OCI-LY3 (cell line): ENCODE results near the gene SPACA6.

Experiments used
- H2AFZ ChIP-seq: fragments of 200-600, 300-600 bp; shearing (Covaris generic); 2 replicates; pipeline ENCODE4 v1.6.0; 2014; ENCODE audit warnings: antibody characterized with exemption, low read depth, low read length
- H3K27ac ChIP-seq: fragments of 200-600, 300-600 bp; sonication (generic); 2 replicates; pipeline ENCODE4 v1.5.1; 2014; ENCODE audit warnings: mild to moderate bottlenecking, low read length, moderate library complexity, mixed read lengths
- H3K27me3 ChIP-seq: fragments of 200-600, 300-600 bp; sonication (generic); 2 replicates; pipeline ENCODE4 v1.6.1; 2014; ENCODE audit warnings: low read depth, low read length, mixed read lengths
- H3K36me3 ChIP-seq: fragments of 200-600, 300-600 bp; sonication (generic); replicated peaks from 2 replicates; pipeline ENCODE3; 2014; ENCODE audit warnings: low read depth, low read length, mixed read lengths
- H3K4me1 ChIP-seq: fragments of 300-600, 200-600 bp; sonication (generic); 2 replicates; pipeline ENCODE4 v1.6.1; 2014; ENCODE audit warnings: low read length, mixed read lengths
- H3K4me2 ChIP-seq: fragments of 200-600, 300-600 bp; sonication (generic); 2 replicates; pipeline ENCODE4 v1.6.1; 2014; ENCODE audit warnings: low read length, mixed read lengths
- H3K4me3 ChIP-seq: fragments of 300-600, 200-600 bp; sonication (generic); 2 replicates; pipeline ENCODE4 v1.5.1; 2014; ENCODE audit warnings: antibody characterized with exemption, mild to moderate bottlenecking, low read length, moderate library complexity
- H3K79me2 ChIP-seq: fragments of 300-600, 200-600 bp; shearing (Covaris generic); 2 replicates; pipeline ENCODE4 v1.6.1; 2014; ENCODE audit warnings: mild to moderate bottlenecking, low read length, mixed read lengths
- H3K9ac ChIP-seq: fragments of 300-600, 200-600 bp; shearing (Covaris generic); 2 replicates; pipeline ENCODE4 v1.6.0; 2014; ENCODE audit warnings: mild to moderate bottlenecking, low read length, moderate library complexity
- H3K9me3 ChIP-seq: fragments of 200-600, 300-600 bp; shearing (Covaris generic); 2 replicates; pipeline ENCODE4 v1.6.1; 2014; ENCODE audit warnings: low read length, mixed read lengths; ENCODE audit not compliant: insufficient read depth
- H4K20me1 ChIP-seq: fragments of 200-600, 300-600 bp; sonication (generic); 2 replicates; pipeline ENCODE4 v1.6.1; 2016; ENCODE audit warnings: low read length, mixed read lengths; ENCODE audit not compliant: insufficient read depth
- EZH2phosphoT487 ChIP-seq: fragments of 200-600 bp; shearing (Covaris generic); IDR thresholded peaks from 2 replicates; pipeline ENCODE4 v1.6.1; 2018; ENCODE audit warnings: antibody characterized with exemption, mixed run types, low read depth
- TF ChIP-seq, protein P1 (sequence below): fragments of 200-600, 300-600 bp; sonication (generic); IDR thresholded peaks from 2 replicates; pipeline ENCODE4 v1.5.1; 2014; ENCODE audit warnings: antibody characterized with exemption, low read length, low read depth

SPACA6 gene

DNA sequence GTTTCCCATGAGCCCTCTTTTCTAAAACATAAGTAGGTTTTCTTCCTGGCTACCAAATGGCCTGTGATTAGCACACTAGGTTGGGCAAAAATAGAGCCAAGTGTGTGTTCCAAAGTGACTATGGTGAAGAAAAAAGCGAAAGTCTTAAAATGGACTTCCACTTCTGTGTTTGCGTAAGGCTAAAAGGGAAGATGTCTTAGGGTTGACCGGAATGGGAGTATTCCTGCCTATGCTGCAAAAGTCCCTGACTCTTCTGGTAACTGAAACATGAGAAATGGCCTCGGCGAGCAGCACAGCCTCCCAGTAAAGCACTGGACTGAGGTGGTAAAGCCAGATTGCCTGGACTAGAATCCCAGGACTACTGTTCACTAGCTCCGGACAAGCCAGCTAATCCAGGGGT lies 61.0 kb downstream of the SPACA6 start:
- H3K9ac ChIP-seq, result no peak overlapping the region
- H3K79me2 ChIP-seq, result no peaks in the 10 kb centered on the region
- no peak overlapping the region for H2AFZ ChIP-seq
- H3K36me3 ChIP-seq, result no peaks in the 10 kb centered on the region
- H3K27ac ChIP-seq, result no peak overlapping the region
- no peak overlapping the region for H3K4me2 ChIP-seq
- no peaks in the 10 kb centered on the region for H4K20me1 ChIP-seq
- TF ChIP-seq EZH2phosphoT487, result no peak
- TF ChIP-seq, protein P1, sequence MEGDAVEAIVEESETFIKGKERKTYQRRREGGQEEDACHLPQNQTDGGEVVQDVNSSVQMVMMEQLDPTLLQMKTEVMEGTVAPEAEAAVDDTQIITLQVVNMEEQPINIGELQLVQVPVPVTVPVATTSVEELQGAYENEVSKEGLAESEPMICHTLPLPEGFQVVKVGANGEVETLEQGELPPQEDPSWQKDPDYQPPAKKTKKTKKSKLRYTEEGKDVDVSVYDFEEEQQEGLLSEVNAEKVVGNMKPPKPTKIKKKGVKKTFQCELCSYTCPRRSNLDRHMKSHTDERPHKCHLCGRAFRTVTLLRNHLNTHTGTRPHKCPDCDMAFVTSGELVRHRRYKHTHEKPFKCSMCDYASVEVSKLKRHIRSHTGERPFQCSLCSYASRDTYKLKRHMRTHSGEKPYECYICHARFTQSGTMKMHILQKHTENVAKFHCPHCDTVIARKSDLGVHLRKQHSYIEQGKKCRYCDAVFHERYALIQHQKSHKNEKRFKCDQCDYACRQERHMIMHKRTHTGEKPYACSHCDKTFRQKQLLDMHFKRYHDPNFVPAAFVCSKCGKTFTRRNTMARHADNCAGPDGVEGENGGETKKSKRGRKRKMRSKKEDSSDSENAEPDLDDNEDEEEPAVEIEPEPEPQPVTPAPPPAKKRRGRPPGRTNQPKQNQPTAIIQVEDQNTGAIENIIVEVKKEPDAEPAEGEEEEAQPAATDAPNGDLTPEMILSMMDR, result no peak
- H3K4me3 ChIP-seq, result no peak overlapping the region
- peaks cover 3% of the 10 kb centered on the region; the same call in 1 of the 2 replicates for H3K27me3 ChIP-seq
- H3K4me1 ChIP-seq, result peaks cover 7% of the 10 kb centered on the region
- H3K9me3 ChIP-seq, result no peaks in the 10 kb centered on the region

DNA sequence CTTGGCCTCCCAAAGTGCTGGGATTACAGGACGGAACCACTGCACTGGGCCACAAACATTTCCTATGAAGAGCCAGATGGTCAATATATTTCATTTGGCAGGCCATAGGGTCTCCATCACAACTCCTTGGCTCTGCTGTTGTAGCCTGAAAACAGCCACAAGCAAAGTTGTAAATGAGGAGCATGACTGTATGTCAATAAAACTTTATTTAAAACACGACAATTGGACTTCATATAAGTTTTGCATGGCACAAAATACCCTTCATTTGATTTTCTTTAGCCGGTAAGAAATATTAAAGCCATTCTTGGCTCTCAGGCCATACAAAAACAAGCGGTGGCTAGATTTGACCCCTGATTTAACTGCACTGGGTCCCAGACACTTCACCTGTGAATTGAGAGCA lies 61.6 kb downstream of the SPACA6 start:
- Histone ChIP-seq H2AFZ (no peak overlapping the region), H3K9ac (no peak overlapping the region), H3K27ac (no peak overlapping the region), H4K20me1 (no peaks in the 10 kb centered on the region), H3K27me3 (peaks cover 3% of the 10 kb centered on the region; the same call in 1 of the 2 replicates), H3K79me2 (no peaks in the 10 kb centered on the region), H3K4me1 (peaks cover 7% of the 10 kb centered on the region), H3K4me3 (no peak overlapping the region), H3K9me3 (no peaks in the 10 kb centered on the region), H3K4me2 (no peak overlapping the region), H3K36me3 (no peaks in the 10 kb centered on the region)
- no peak for TF ChIP-seq EZH2phosphoT487
- TF ChIP-seq, protein P1, result no peak
